Fibroblast of lung (primary cell): Measurements from ENCODE around the gene PXDC1. TPM values are rescaled to one million over a fixed set of nuclear protein-coding genes. Genes with fewer than 3 reads are reported as not detected.

Experiments used
- DNase-seq, 2 donors: peaks; one replicate each; pipeline versions ENCODE4 v3.0.0 to v3.0.0-alpha.2; 2010; ENCODE audit warnings: low read depth in 2 of 2
- H2AFZ ChIP-seq: 2 replicates; pipeline ENCODE4 v1.5.1; 2012; ENCODE audit warnings: low read length, control low read depth, inconsistent platforms
- H3K27ac ChIP-seq: 2 replicates; pipeline ENCODE4 v1.5.1; 2011; ENCODE audit warnings: low read length, control low read depth; ENCODE audit not compliant: insufficient read depth
- H3K27me3 ChIP-seq: 2 replicates; pipeline ENCODE4 v1.5.1; 2011; ENCODE audit warnings: mild to moderate bottlenecking, low read length; ENCODE audit not compliant: control insufficient read depth, insufficient read depth
- H3K36me3 ChIP-seq: 2 replicates; pipeline ENCODE4 v1.5.1; 2011; ENCODE audit warnings: low read length; ENCODE audit not compliant: control insufficient read depth, insufficient read depth
- H3K4me1 ChIP-seq: 2 replicates; pipeline ENCODE4 v1.5.1; 2011; ENCODE audit warnings: low read length; ENCODE audit not compliant: control insufficient read depth, insufficient read depth; ENCODE audit errors: extremely low read depth
- H3K4me2 ChIP-seq: 2 replicates; pipeline ENCODE4 v1.5.1; 2011; ENCODE audit warnings: low read length, control low read depth; ENCODE audit not compliant: insufficient read depth; ENCODE audit errors: extremely low read depth
- H3K4me3 ChIP-seq, 4 experiments: fragments of 200-600 bp in 1 of 4; sonication (generic) in 1 of 4; replicated peaks in 1 of 4; 2 replicates each; pipeline ENCODE4 v1.5.1; 2011 to 2016; ENCODE audit warnings: low read length in 4 of 4, low read depth in 3 of 4, mild to moderate bottlenecking in 3 of 4, control low read depth in 2 of 4, inconsistent platforms in 1 of 4, mixed read lengths in 1 of 4; ENCODE audit not compliant: insufficient read depth in 1 of 4; ENCODE audit errors: control extremely low read depth in 1 of 4
- H3K79me2 ChIP-seq: 2 replicates; pipeline ENCODE4 v1.5.1; 2012; ENCODE audit warnings: mild to moderate bottlenecking, low read length, inconsistent platforms; ENCODE audit not compliant: control insufficient read depth, insufficient read depth
- H3K9ac ChIP-seq: 2 replicates; pipeline ENCODE4 v1.5.1; 2011; ENCODE audit warnings: mild to moderate bottlenecking, low read length, control low read depth; ENCODE audit not compliant: insufficient read depth
- H3K9me3 ChIP-seq: 2 replicates; pipeline ENCODE4 v1.5.1; 2012; ENCODE audit warnings: low read depth, low read length; ENCODE audit not compliant: control insufficient read depth, insufficient read depth
- H4K20me1 ChIP-seq: 2 replicates; pipeline ENCODE4 v1.5.1; 2011; ENCODE audit warnings: low read length; ENCODE audit not compliant: control insufficient read depth, insufficient read depth; ENCODE audit errors: extremely low read depth
- CTCF ChIP-seq, 2 donors: IDR thresholded peaks in 1 of 2; conservative IDR thresholded peaks in 1 of 2; 1 replicate in 1 of 2; 2 replicates in 1 of 2; pipeline ENCODE4 v1.5.1; 2011 to 2012; ENCODE audit warnings: low read length in 2 of 2, control low read depth in 1 of 2, inconsistent platforms in 1 of 2, low read depth in 1 of 2, mild to moderate bottlenecking in 1 of 2
- EZH2 ChIP-seq: IDR thresholded peaks from 2 replicates; pipeline ENCODE4 v1.5.1; 2012; ENCODE audit warnings: low read length, control low read depth, mild to moderate bottlenecking; ENCODE audit errors: missing control alignments
- polyA plus RNA-seq, 2 donors: library from polyadenylated mRNA; depleted of rRNA in 1 of 2; stranded (reverse) in 1 of 2; unstranded in 1 of 2; fragments of >200 nt; gene quantifications; 2 replicates each; pipeline ENCODE4 v1.2.1, GENCODE V29; 2011 to 2012; ENCODE audit warnings: missing spikeins in 1 of 2
- total RNA-seq: library from RNA; depleted of rRNA; stranded (reverse); fragments of >200 nt; gene quantifications from 2 replicates; pipeline ENCODE4 v1.2.1, GENCODE V29; 2014

Gene PXDC1
- total and polyA plus RNA-seq, 2 donors (not counting 1 experiment from before 2014, with no cell fraction given): 30.3 to 52.7 TPM

- peak overlapping the region; percentile 91 for H3K27ac ChIP-seq
- H2AFZ ChIP-seq: no peak overlapping the region
- peak overlapping the region; percentile 67 to 85 (median 76) for H3K4me3 ChIP-seq
- TF ChIP-seq CTCF (conservative IDR thresholded peaks at IDR 0.05 in 1 of 2, IDR thresholded peaks at IDR 0.05 in 1 of 2; ENCODE audit: low read depth in 1 of 2, low read length in 2 of 2) (no peak), EZH2 (no peak)
- H3K79me2 ChIP-seq: peaks cover 58% of the 10 kb centered on the region
- peaks cover 1% of the 10 kb centered on the region for H3K36me3 ChIP-seq
- peak overlapping the region; percentile 94 for H3K4me2 ChIP-seq
- H4K20me1 ChIP-seq: no peaks in the 10 kb centered on the region
- H3K9me3 ChIP-seq: no peaks in the 10 kb centered on the region
- no peaks in the 10 kb centered on the region for H3K27me3 ChIP-seq
- peak; percentile 74 for DNase-seq
- peak overlapping the region; percentile 93 for H3K9ac ChIP-seq
- peaks cover 17% of the 10 kb centered on the region for H3K4me1 ChIP-seq
Measured at GRCh38 chr6:3750317-3751076, 1.0 kb downstream of the PXDC1 start.

- Histone ChIP-seq H3K4me1 (peaks cover 17% of the 10 kb centered on the region), H3K4me2 (peak overlapping the region; percentile 94), H3K9me3 (no peaks in the 10 kb centered on the region), H3K27ac (peak overlapping the region; percentile 91), H3K79me2 (peaks cover 64% of the 10 kb centered on the region), H2AFZ (no peak overlapping the region), H3K27me3 (no peaks in the 10 kb centered on the region), H3K9ac (peak overlapping the region; percentile 93), H3K36me3 (peaks cover 3% of the 10 kb centered on the region), H4K20me1 (no peaks in the 10 kb centered on the region), H3K4me3 (peak overlapping the region; percentile 67 to 85 (median 76))
- peak; percentile 65 to 83 for DNase-seq
- TF ChIP-seq EZH2 (no peak), CTCF (conservative IDR thresholded peaks at IDR 0.05 in 1 of 2, IDR thresholded peaks at IDR 0.05 in 1 of 2; ENCODE audit: low read depth in 1 of 2, low read length in 2 of 2) (no peak)
Measured at GRCh38 chr6:3749977-3750316, 1.6 kb downstream of the PXDC1 start.

- H3K27ac ChIP-seq: peak overlapping the region; percentile 91
- TF ChIP-seq CTCF (conservative IDR thresholded peaks at IDR 0.05 in 1 of 2, IDR thresholded peaks at IDR 0.05 in 1 of 2; ENCODE audit: low read depth in 1 of 2, low read length in 2 of 2) (no peak), EZH2 (no peak)
- H3K79me2 ChIP-seq: peaks cover 71% of the 10 kb centered on the region
- H3K4me2 ChIP-seq: peak overlapping the region; percentile 94
- H3K4me3 ChIP-seq: peak overlapping the region; percentile 67 to 85 (median 76)
- peak overlapping the region; percentile 13 for H3K9ac ChIP-seq
- H3K9me3 ChIP-seq: no peaks in the 10 kb centered on the region
- H2AFZ ChIP-seq: no peak overlapping the region
- H3K4me1 ChIP-seq: peaks cover 17% of the 10 kb centered on the region
- no peaks in the 10 kb centered on the region for H3K27me3 ChIP-seq
- H4K20me1 ChIP-seq: no peaks in the 10 kb centered on the region
- peaks cover 3% of the 10 kb centered on the region for H3K36me3 ChIP-seq
- no peak for DNase-seq
Measured at GRCh38 chr6:3749067-3749841, 2.3 kb downstream of the PXDC1 start.
